ENCODE results near the gene TMEM131L. TPM values are rescaled to one million over a fixed set of nuclear protein-coding genes. Genes with fewer than 3 reads are reported as not detected.

Gene TMEM131L
- total RNA-seq, 2 donors from 2014 or later: 19.1 to 30.9 TPM

GRCh38 chr4:153610623-153611376, 144.6 kb downstream of the TMEM131L start:
- H3K27ac Mint-ChIP-seq: no peak overlapping the region
- no peaks in the 10 kb centered on the region for H3K9me3 Mint-ChIP-seq
- H3K4me1 Mint-ChIP-seq: peaks cover 28% of the 10 kb centered on the region
- H3K36me3 Mint-ChIP-seq (ENCODE audit: low read depth): peaks cover 94% of the 10 kb centered on the region
- no peak for ATAC-seq (replicated peaks)
- H3K27me3 Mint-ChIP-seq: no peaks in the 10 kb centered on the region
- H3K4me3 Mint-ChIP-seq: no peak overlapping the region

GRCh38 chr4:153611679-153612078, 145.5 kb downstream of the TMEM131L start:
- Mint-ChIP-seq H3K9me3 (no peaks in the 10 kb centered on the region), H3K27ac (no peak overlapping the region), H3K4me3 (no peak overlapping the region), H3K4me1 (peaks cover 30% of the 10 kb centered on the region), H3K36me3 (ENCODE audit: low read depth) (peaks cover 93% of the 10 kb centered on the region), H3K27me3 (no peaks in the 10 kb centered on the region)
- no peak for ATAC-seq (replicated peaks)

GRCh38 chr4:153612878-153613277, 146.7 kb downstream of the TMEM131L start:
- Mint-ChIP-seq H3K36me3 (ENCODE audit: low read depth) (peaks cover 97% of the 10 kb centered on the region), H3K4me3 (no peak overlapping the region), H3K9me3 (no peaks in the 10 kb centered on the region), H3K4me1 (peaks cover 30% of the 10 kb centered on the region), H3K27me3 (no peaks in the 10 kb centered on the region), H3K27ac (no peak overlapping the region)
- no peak for ATAC-seq (replicated peaks)

- H3K36me3 Mint-ChIP-seq (ENCODE audit: low read depth): peaks cover 98% of the 10 kb centered on the region
- peaks cover 29% of the 10 kb centered on the region for H3K4me1 Mint-ChIP-seq
- ATAC-seq (replicated peaks): peak; percentile 99
- peak overlapping the region; percentile 38 for H3K4me3 Mint-ChIP-seq
- H3K27me3 Mint-ChIP-seq: no peaks in the 10 kb centered on the region
- H3K27ac Mint-ChIP-seq: peak overlapping the region; percentile 83
- H3K9me3 Mint-ChIP-seq: no peaks in the 10 kb centered on the region
Observed at GRCh38 chr4:153616006-153616555, 149.9 kb downstream of the TMEM131L start.

GRCh38 chr4:153618833-153619232, 152.7 kb downstream of the TMEM131L start:
- Mint-ChIP-seq H3K9me3 (no peaks in the 10 kb centered on the region), H3K27me3 (no peaks in the 10 kb centered on the region), H3K36me3 (ENCODE audit: low read depth) (peaks cover 97% of the 10 kb centered on the region), H3K27ac (peak overlapping the region; percentile 1), H3K4me1 (peaks cover 33% of the 10 kb centered on the region), H3K4me3 (no peak overlapping the region)
- ATAC-seq (replicated peaks): no peak

- Mint-ChIP-seq H3K27me3 (no peaks in the 10 kb centered on the region), H3K4me3 (no peak overlapping the region), H3K27ac (no peak overlapping the region), H3K4me1 (peaks cover 28% of the 10 kb centered on the region), H3K36me3 (ENCODE audit: low read depth) (peaks cover 97% of the 10 kb centered on the region), H3K9me3 (no peaks in the 10 kb centered on the region)
- ATAC-seq (replicated peaks): no peak
Observed at GRCh38 chr4:153619811-153620210, 153.7 kb downstream of the TMEM131L start.

- no peaks in the 10 kb centered on the region for H3K9me3 Mint-ChIP-seq
- no peak for ATAC-seq (replicated peaks)
- H3K4me3 Mint-ChIP-seq: no peak overlapping the region
- no peaks in the 10 kb centered on the region for H3K27me3 Mint-ChIP-seq
- H3K36me3 Mint-ChIP-seq (ENCODE audit: low read depth): peaks cover 97% of the 10 kb centered on the region
- H3K4me1 Mint-ChIP-seq: peaks cover 23% of the 10 kb centered on the region
- H3K27ac Mint-ChIP-seq: peak overlapping the region; percentile 25
Observed at GRCh38 chr4:153620352-153620751, 154.2 kb downstream of the TMEM131L start.

- Mint-ChIP-seq H3K4me3 (no peak overlapping the region), H3K4me1 (peaks cover 12% of the 10 kb centered on the region), H3K27me3 (no peaks in the 10 kb centered on the region), H3K36me3 (ENCODE audit: low read depth) (peaks cover 98% of the 10 kb centered on the region), H3K27ac (no peak overlapping the region), H3K9me3 (no peaks in the 10 kb centered on the region)
- ATAC-seq (replicated peaks): no peak
Observed at GRCh38 chr4:153622093-153622492, 155.9 kb downstream of the TMEM131L start.

- Mint-ChIP-seq H3K27me3 (no peaks in the 10 kb centered on the region), H3K36me3 (ENCODE audit: low read depth) (peaks cover 98% of the 10 kb centered on the region), H3K9me3 (no peaks in the 10 kb centered on the region), H3K4me1 (peaks cover 12% of the 10 kb centered on the region), H3K27ac (peak overlapping the region; percentile 23), H3K4me3 (no peak overlapping the region)
- ATAC-seq (replicated peaks): no peak
Observed at GRCh38 chr4:153622778-153623240, 156.6 kb downstream of the TMEM131L start.

- Mint-ChIP-seq H3K36me3 (ENCODE audit: low read depth) (peaks cover 98% of the 10 kb centered on the region), H3K27ac (peak overlapping the region; percentile 23)
- no peak for ATAC-seq (replicated peaks)
Observed at GRCh38 chr4:153623491-153623890, 157.3 kb downstream of the TMEM131L start.

GRCh38 chr4:153628796-153629315, 162.7 kb downstream of the TMEM131L start:
- H3K36me3 Mint-ChIP-seq (ENCODE audit: low read depth): peaks cover 100% of the 10 kb centered on the region
- no peaks in the 10 kb centered on the region for H3K9me3 Mint-ChIP-seq
- no peaks in the 10 kb centered on the region for H3K27me3 Mint-ChIP-seq
- peak overlapping the region; percentile 16 for H3K27ac Mint-ChIP-seq
- peaks cover 6% of the 10 kb centered on the region for H3K4me1 Mint-ChIP-seq
- ATAC-seq (replicated peaks): no peak
- no peak overlapping the region for H3K4me3 Mint-ChIP-seq

More at GRCh38 chr4:153623491-153623890, 157.3 kb downstream of the TMEM131L start:
- Mint-ChIP-seq H3K27me3 (no peaks in the 10 kb centered on the region), H3K9me3 (no peaks in the 10 kb centered on the region), H3K4me1 (peaks cover 12% of the 10 kb centered on the region), H3K4me3 (no peak overlapping the region)

GRCh38 chr4:153629776-153630175, 163.6 kb downstream of the TMEM131L start:
- no peak for ATAC-seq (replicated peaks)
- H3K27me3 Mint-ChIP-seq: no peaks in the 10 kb centered on the region
- H3K9me3 Mint-ChIP-seq: no peaks in the 10 kb centered on the region
- no peak overlapping the region for H3K4me3 Mint-ChIP-seq
- H3K27ac Mint-ChIP-seq: peak overlapping the region; percentile 16
- peaks cover 100% of the 10 kb centered on the region for H3K36me3 Mint-ChIP-seq (ENCODE audit: low read depth)
- peaks cover 6% of the 10 kb centered on the region for H3K4me1 Mint-ChIP-seq

GRCh38 chr4:153634738-153635353, 168.7 kb downstream of the TMEM131L start:
- Mint-ChIP-seq H3K27ac (no peak overlapping the region), H3K36me3 (ENCODE audit: low read depth) (peaks cover 84% of the 10 kb centered on the region), H3K27me3 (no peaks in the 10 kb centered on the region), H3K4me1 (peaks cover 9% of the 10 kb centered on the region), H3K4me3 (no peak overlapping the region), H3K9me3 (peaks cover 3% of the 10 kb centered on the region)
- ATAC-seq (replicated peaks): peak; percentile 21

GRCh38 chr4:153635846-153636245, 169.7 kb downstream of the TMEM131L start:
- no peak overlapping the region for H3K27ac Mint-ChIP-seq
- peaks cover 3% of the 10 kb centered on the region for H3K9me3 Mint-ChIP-seq
- peaks cover 13% of the 10 kb centered on the region for H3K4me1 Mint-ChIP-seq
- H3K27me3 Mint-ChIP-seq: no peaks in the 10 kb centered on the region
- ATAC-seq (replicated peaks): no peak
- H3K36me3 Mint-ChIP-seq (ENCODE audit: low read depth): peaks cover 74% of the 10 kb centered on the region
- H3K4me3 Mint-ChIP-seq: no peak overlapping the region
